HFF-Myc (cell line): ENCODE data around the gene MYO3B.

Experiments used
- DNase-seq: peaks from one replicate; pipeline ENCODE4 v3.0.0-alpha.2; 2011; ENCODE audit warnings: low read depth; ENCODE audit errors: extremely low read depth
- H3K4me3 ChIP-seq: replicated peaks from 2 replicates; pipeline ENCODE4 v1.5.1; 2011; ENCODE audit warnings: low read depth, mild to moderate bottlenecking, control low read depth, low read length
- CTCF ChIP-seq: IDR thresholded peaks from 2 replicates; pipeline ENCODE4 v1.5.1; 2012; ENCODE audit warnings: mild to moderate bottlenecking, low read depth, low read length, control low read depth; ENCODE audit errors: missing control alignments

Gene MYO3B

GRCh38 chr2:170155022-170155722 lies 22.8 kb upstream of the MYO3B start:
- no peak for DNase-seq
- H3K4me3 ChIP-seq: no peak overlapping the region
- no peak for TF ChIP-seq CTCF

GRCh38 chr2:170155723-170156253 lies 22.2 kb upstream of the MYO3B start:
- TF ChIP-seq CTCF: no peak
- no peak for DNase-seq
- no peak overlapping the region for H3K4me3 ChIP-seq

GRCh38 chr2:170156592-170156991 lies 21.4 kb upstream of the MYO3B start:
- DNase-seq: no peak
- no peak overlapping the region for H3K4me3 ChIP-seq
- no peak for TF ChIP-seq CTCF

GRCh38 chr2:170157025-170157684 lies 20.8 kb upstream of the MYO3B start:
- H3K4me3 ChIP-seq: no peak overlapping the region
- DNase-seq: no peak
- no peak for TF ChIP-seq CTCF

GRCh38 chr2:170159060-170159459 lies 18.9 kb upstream of the MYO3B start:
- no peak for TF ChIP-seq CTCF
- DNase-seq: no peak
- no peak overlapping the region for H3K4me3 ChIP-seq

- no peak for DNase-seq
- no peak overlapping the region for H3K4me3 ChIP-seq
- TF ChIP-seq CTCF: no peak
Measured at GRCh38 chr2:170161516-170162270, 16.3 kb upstream of the MYO3B start.
